Aorta (tissue), 5 donors: ENCODE measurements around the gene CLPX. TPM values are rescaled to one million over a fixed set of nuclear protein-coding genes. Genes with fewer than 3 reads are reported as not detected.
"Not testable (repeated sequence)": the region's sequence is repeated elsewhere in the genome, so short reads cannot be mapped to it uniquely, and the experiment has no call there.

ENCODE experiments used
- ATAC-seq: fragments of 200-7000 bp; cut with Tn5 transposase; one replicate; pipeline ENCODE4 v1.9.1; 2022; ENCODE audit warnings: moderate library complexity; ENCODE audit not compliant: low FRiP score
- DNase-seq, 2 donors: peaks; one replicate each; pipeline ENCODE4 v3.0.0-alpha.2; 2020
- H3K27ac ChIP-seq, 2 donors: one replicate each; pipeline ENCODE4 v1.5.1; 2013; ENCODE audit warnings: low read length in 2 of 2, mild to moderate bottlenecking in 2 of 2, moderate library complexity in 2 of 2, control low read depth in 1 of 2, inconsistent platforms in 1 of 2, low read depth in 1 of 2
- H3K27me3 ChIP-seq, 2 donors: one replicate each; pipeline ENCODE4 v1.6.1; 2013; ENCODE audit warnings: control low read depth in 1 of 2, low read length in 1 of 2, mild to moderate bottlenecking in 1 of 2, moderate library complexity in 1 of 2; ENCODE audit not compliant: insufficient read depth in 2 of 2, control insufficient read depth in 1 of 2
- H3K36me3 ChIP-seq, 2 donors: one replicate each; pipeline ENCODE4 v1.6.1; 2013; ENCODE audit warnings: control low read depth in 1 of 2, low read length in 1 of 2, mild to moderate bottlenecking in 1 of 2; ENCODE audit not compliant: insufficient read depth in 2 of 2, control insufficient read depth in 1 of 2
- H3K4me1 ChIP-seq, 2 donors: one replicate each; pipeline ENCODE4 v1.6.1; 2013; ENCODE audit warnings: low read length in 2 of 2, control low read depth in 1 of 2, mild to moderate bottlenecking in 1 of 2, moderate library complexity in 1 of 2; ENCODE audit not compliant: insufficient read depth in 2 of 2, control insufficient read depth in 1 of 2
- H3K4me3 ChIP-seq, 2 donors: one replicate each; pipeline ENCODE4 v1.5.1; 2013; ENCODE audit warnings: low read length in 2 of 2, control low read depth in 1 of 2, mild to moderate bottlenecking in 1 of 2
- H3K9me3 ChIP-seq: one replicate; pipeline ENCODE4 v1.6.1; 2013; ENCODE audit warnings: mild to moderate bottlenecking, low read length; ENCODE audit not compliant: control insufficient read depth
- WGBS, 2 donors: extraction: QIAGEN DNeasy Blood & Tissue Kit; methylation state at CpG; one replicate each; pipeline ENCODE4 v1.1.7; 2013; 5-methylcytosine and 5-hydroxymethylcytosine counted together
- intact Hi-C, 2 donors: fragments of 100-400 bp; cut with DNase I; formaldehyde crosslinking; loops; one replicate each; pipeline versions ENCODE4 v1.14.2 to v1.15.0; 2022
- polyA plus RNA-seq, 2 donors: library from polyadenylated mRNA; stranded (reverse); fragments of 200-250 nt; gene quantifications; one replicate each; pipeline ENCODE4 v1.2.3, GENCODE V29; 2013
- total RNA-seq, 2 donors: library from RNA; stranded (reverse); fragmentation: NEBNext Ultra II Directional; extraction: Animal tissue kit (Norgen Biotek cat#: 25700); gene quantifications; one replicate each; pipeline ENCODE4 v1.2.1, GENCODE V29; 2021
- donor health status: healthy with polysubstance abuse.
- donor health status: Bipolar disorder and iron deficiency.
- donor health status: DM: no; HTN: no; CAD: no.
- donor health status: DM: no; HTN: no; CAD: no.
- donor health status: DM: yes; HTN: yes; CAD: no.

Gene CLPX
- total and polyA plus RNA-seq, 4 donors, result 11.0 to 43.9 (median 26.6) TPM

DNA sequence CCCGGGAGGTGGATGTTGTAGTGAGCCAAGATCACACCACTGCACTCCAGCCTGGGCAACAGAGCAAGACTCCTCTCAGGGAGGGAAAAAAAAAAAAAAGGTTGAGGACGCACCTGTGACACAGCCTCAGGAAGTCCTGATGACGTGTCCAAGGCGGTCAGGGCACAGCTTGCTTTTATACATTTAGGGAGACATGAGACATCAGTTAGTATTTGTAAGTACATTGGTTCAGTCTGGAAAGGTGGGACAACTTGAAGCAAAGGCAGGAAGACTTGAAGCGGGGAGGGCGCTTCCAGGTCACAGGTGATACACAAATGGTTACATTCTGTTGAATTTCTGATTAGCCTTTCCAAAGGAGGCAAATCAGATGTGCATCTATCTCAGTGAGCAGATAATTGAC is 46.5 kb downstream of the CLPX start:
- H3K27me3 ChIP-seq, H3K27ac ChIP-seq, H3K4me3 ChIP-seq, intact Hi-C loops, H3K36me3 ChIP-seq, ATAC-seq, H3K9me3 ChIP-seq, H3K4me1 ChIP-seq: not testable (repeated sequence)
- WGBS, 2 donors, result 92 to 95% methylated on average over 6 of the region's 6 CpGs
- peak in 1 of 2 donors; percentile 51 for DNase-seq

DNA sequence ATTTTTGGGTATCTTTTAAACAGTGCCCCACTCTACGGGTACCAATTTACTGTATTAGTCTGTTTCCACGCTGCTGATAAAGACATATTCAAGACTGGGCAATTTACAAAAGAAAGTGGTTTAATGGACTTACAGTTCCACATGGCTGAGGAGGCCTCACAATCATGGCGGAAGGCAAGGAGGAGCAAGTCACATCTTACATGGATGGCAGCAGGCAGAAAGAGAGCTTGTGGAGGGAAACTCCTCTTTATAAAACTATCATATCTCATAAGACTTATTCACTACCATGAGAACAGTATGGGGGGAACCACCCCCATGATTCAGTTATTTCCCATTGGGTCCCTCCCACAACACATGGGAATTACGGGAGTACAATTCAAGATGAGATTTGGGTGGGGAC is 47.2 kb downstream of the CLPX start:
- H3K4me1 ChIP-seq, H3K4me3 ChIP-seq, DNase-seq, H3K27me3 ChIP-seq, intact Hi-C loops, H3K36me3 ChIP-seq, H3K9me3 ChIP-seq, ATAC-seq, H3K27ac ChIP-seq: not testable (repeated sequence)
- 92 to 96% methylated on average over 4 of the region's 4 CpGs for WGBS, 2 donors

DNA sequence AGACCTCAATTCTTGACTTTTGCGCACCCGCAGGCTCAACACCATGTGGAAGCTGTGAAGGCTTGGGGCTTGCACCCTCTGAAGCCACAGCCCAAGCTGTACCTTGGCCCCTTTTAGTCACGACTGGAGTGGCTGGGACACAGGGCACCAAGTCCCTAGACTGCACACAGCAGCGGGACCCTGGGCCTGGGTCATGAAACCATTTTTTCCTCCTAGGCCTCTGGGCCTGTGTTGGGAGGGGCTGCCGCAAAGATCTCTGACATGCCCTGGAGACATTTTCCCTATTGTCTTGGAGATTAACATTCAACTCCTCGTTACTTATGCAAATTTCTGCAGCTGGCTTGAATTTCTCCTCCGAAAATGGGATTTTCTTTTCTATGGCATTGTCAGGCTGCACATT is 48.1 kb downstream of the CLPX start:
- H3K4me1 ChIP-seq, H3K27ac ChIP-seq, intact Hi-C loops, H3K27me3 ChIP-seq, DNase-seq, H3K9me3 ChIP-seq, H3K36me3 ChIP-seq, H3K4me3 ChIP-seq, ATAC-seq: not testable (repeated sequence)
- WGBS, 2 donors, result 90 to 95% methylated on average over 7 of the region's 7 CpGs

DNA sequence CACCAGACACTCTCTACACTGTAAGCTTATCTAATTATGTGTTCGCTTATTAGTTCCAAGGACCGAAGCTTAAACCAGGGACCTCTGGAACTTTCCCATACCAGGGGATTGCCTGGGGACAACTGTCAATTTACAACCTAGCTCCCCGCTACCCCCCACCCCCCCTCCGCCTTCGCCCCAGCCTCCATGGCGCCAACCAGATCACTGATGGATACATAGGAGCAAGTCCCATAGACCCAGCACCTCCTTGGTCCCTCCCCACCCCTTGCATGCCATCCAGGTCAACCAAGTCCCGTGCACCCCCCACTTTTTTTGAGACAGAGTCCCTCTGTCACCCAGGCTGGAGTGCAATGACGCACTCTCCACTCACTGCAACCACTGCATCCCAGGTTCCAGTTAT is 50.6 kb downstream of the CLPX start:
- ATAC-seq, result no peak

DNA sequence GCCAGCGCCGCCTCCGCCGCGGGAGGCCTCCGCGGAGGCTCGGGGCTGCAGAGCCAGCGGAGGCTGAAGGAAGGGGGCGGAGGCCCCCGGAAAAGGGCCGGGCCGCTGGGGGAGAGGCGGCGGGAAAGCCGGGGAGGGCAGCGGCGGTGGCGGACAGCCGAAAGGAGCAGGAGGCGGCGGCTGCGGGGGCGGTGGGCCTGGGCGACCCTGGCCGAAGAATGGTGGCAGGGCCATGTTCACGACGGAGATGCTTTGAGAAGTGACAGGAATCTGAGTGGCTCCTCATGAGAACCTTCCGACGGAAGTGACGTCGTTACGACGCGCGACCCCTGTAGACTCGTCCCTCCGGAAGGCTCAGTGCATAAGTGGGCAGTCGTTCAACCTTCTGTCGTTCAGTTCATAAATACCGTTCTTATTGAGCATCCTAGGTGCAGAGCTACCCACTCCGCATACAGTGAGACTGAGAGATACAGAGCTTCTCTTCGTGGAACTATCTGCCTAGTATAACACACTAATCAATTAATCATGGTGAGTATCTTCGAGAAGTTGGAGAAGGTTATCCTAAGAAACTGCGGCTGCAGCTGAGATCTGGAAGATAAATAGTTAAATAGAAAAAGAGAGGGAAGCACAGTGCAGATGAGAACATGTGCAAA is 51.5 kb downstream of the CLPX start, which contains the start of gene PDCD7:
TSS of gene PDCD7 (minus strand) at position 261 of the 653 bp plus-strand sequence. CDS start at position 234, 27 bp downstream.
- H3K27ac ChIP-seq, result peak within 1 kb of the TSS; percentile 28 to 33
- intact Hi-C loops, result no loop called here
- ATAC-seq, result peak; percentile 94

More for the DNA sequence above, 50.6 kb downstream of the CLPX start:
- no peaks in the 10 kb centered on the region for H3K27me3 ChIP-seq
- H3K4me1 ChIP-seq, result no peaks in the 10 kb centered on the region
- H3K36me3 ChIP-seq, result no peaks in the 10 kb centered on the region
- WGBS, 2 donors, result 90 to 98% methylated on average over 8 of the region's 8 CpGs
- no peak overlapping the region for H3K27ac ChIP-seq
- no peak overlapping the region for H3K4me3 ChIP-seq
- intact Hi-C loops, result no loop called here
- H3K9me3 ChIP-seq, result no peaks in the 10 kb centered on the region
- DNase-seq, result no peak

DNA sequence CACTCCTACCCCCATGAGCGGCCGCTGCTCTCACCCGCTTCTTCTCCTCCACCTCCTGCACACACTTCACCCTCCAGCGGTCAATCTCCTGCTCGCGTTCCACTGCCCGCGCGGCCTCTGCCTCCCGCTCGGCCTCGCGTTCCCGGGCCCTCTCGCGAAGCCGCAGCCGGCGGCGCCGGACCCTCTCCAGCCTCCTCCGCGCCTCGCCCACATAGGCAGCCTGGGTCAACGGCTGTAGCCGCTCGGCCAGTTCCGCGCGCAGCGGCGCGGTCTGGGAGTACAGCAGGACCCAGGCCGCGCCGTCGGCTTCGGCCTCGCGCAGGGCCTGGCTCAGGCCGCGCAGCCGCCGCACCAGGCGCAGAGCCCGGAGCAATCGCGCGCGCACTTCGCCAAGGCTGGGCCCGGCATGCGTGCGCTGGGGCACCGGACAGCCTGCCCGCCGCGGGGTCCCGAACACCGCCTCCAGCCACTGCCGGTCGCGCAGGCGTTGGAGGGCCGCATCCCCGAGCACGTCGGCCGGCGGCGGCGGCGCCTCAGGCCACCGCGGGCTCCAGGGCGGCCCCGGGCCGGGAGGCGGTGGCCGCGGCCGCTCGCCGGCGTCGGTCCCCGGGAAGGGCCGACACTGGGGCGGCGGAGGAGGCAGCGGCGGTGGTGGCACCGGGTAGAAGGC is 52.1 kb downstream of the CLPX start:
- 0% methylated on average over 77 to 93 of the region's 93 CpGs for WGBS, 2 donors
- Histone ChIP-seq H3K4me1 (no peaks in the 10 kb centered on the region), H3K36me3 (peaks cover 0 to 6% of the 10 kb centered on the region in 2 donors), H3K9me3 (no peaks in the 10 kb centered on the region), H3K4me3 (peak overlapping the region; percentile 94 to 95), H3K27me3 (no peaks in the 10 kb centered on the region), H3K27ac (peak overlapping the region; percentile 28 to 33)
- DNase-seq, result peak; percentile 56 to 79
- intact Hi-C loops, result no loop called here
- ATAC-seq, result peak; percentile 70

More for the DNA sequence above, 51.5 kb downstream of the CLPX start, which contains the start of gene PDCD7:
- no peaks in the 10 kb centered on the region for H3K27me3 ChIP-seq
- peaks cover 0 to 6% of the 10 kb centered on the region in 2 donors for H3K36me3 ChIP-seq
- H3K4me3 ChIP-seq, result peak within 1 kb of the TSS; percentile 94 to 95
- H3K9me3 ChIP-seq, result no peaks in the 10 kb centered on the region
- no peaks in the 10 kb centered on the region for H3K4me1 ChIP-seq
- 1% methylated on average over 36 to 45 of the region's 45 CpGs for WGBS, 2 donors
- DNase-seq, result peak; percentile 93 to 96

DNA sequence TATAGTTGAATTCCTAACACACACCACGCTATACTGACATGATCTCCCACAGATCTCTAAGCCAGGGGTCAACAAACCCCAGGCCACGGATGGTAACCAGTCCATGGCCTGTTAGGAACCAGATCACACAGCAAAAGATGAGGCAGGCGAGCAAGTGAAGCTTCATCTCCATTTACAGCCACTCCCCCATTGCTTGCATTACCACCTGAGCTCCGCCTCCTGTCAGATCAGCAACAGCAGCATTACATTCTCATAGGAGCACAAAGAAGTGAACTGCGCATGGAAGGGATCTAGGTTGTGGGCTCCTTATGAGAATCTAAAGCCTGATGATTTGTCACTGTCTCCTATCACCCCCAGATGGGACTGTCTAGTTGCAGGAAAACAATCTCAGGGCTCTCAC is 54.2 kb downstream of the CLPX start:
- ATAC-seq, result no peak
- intact Hi-C loops, result no loop called here
- Histone ChIP-seq H3K4me3 (no peak overlapping the region), H3K27ac (no peak overlapping the region), H3K36me3 (peaks cover 2 to 6% of the 10 kb centered on the region in 2 donors), H3K9me3 (no peaks in the 10 kb centered on the region), H3K4me1 (no peaks in the 10 kb centered on the region), H3K27me3 (no peaks in the 10 kb centered on the region)
- DNase-seq, result no peak
- 79 to 83% methylated on average over 5 of the region's 5 CpGs for WGBS, 2 donors

DNA sequence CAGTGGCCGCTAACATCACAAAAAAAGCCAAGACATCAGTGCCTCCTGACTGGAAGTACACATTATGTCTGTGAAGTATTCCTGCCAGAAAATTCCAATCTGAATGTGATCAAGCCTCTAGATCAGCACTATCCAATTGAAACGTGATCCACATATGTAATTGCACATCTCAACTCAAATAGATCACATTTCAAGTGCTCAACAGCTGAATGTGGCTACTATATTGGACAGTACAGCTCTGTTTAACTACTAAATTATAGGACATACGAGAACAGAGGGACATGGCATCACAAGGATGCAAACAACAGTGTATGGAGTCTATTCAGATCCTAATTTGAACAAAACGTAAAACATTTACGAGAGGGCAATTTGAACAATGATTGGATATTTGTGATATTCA is 69.6 kb downstream of the CLPX start:
- no peak for ATAC-seq
- H3K36me3 ChIP-seq, result peaks cover 5 to 14% of the 10 kb centered on the region in 2 donors

DNA sequence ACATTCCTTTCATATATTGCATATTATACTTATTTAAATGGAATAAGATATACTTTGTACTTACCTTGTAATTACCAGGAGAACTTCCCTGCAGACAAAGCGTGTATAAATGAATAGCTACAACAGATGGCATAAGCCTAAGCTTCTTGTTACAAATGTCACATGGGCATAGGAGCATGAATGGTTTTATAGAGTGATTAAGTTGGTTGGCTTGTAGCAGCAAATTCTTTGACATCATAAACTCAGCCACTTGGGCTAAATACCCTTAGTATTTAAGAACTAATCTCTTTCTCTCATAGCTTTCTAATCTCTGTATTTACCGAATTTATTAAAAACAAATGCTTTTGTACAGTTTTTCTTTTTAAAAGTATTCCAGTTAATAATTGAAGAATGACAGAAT is 70.1 kb downstream of the CLPX start, which contains the start of gene UBAP1L:
TSS of gene UBAP1L (minus strand) at position 115 of the 400 bp plus-strand sequence. CDS start 8,985 bp downstream, outside the sequence.
- H3K36me3 ChIP-seq, result peaks cover 5 to 14% of the 10 kb centered on the region in 2 donors
- no peak for ATAC-seq
- 79 to 80% methylated on average over 2 of the region's 2 CpGs for WGBS, 2 donors
- intact Hi-C loops, result no loop called here
- no peak within 1 kb of the TSS for H3K27ac ChIP-seq
- H3K9me3 ChIP-seq, result no peaks in the 10 kb centered on the region
- no peak for DNase-seq
- no peaks in the 10 kb centered on the region for H3K27me3 ChIP-seq
- no peak within 1 kb of the TSS for H3K4me3 ChIP-seq
- no peaks in the 10 kb centered on the region for H3K4me1 ChIP-seq

More for the DNA sequence above, 69.6 kb downstream of the CLPX start:
- Histone ChIP-seq H3K9me3 (no peaks in the 10 kb centered on the region), H3K4me1 (no peaks in the 10 kb centered on the region), H3K27me3 (no peaks in the 10 kb centered on the region), H3K4me3 (no peak overlapping the region), H3K27ac (no peak overlapping the region)
- WGBS, 2 donors, result 81 to 83% methylated on average over 5 of the region's 5 CpGs
- intact Hi-C loops, result no loop called here
- DNase-seq, result no peak
